Thyroid gland (tissue), 4 donors: ENCODE measurements around the gene PRND.

ENCODE experiments used
- POLR2A ChIP-seq, 2 donors: fragments of 450-650 bp; IDR thresholded peaks; one replicate each; pipeline ENCODE4 v1.6.1; 2017; ENCODE audit warnings: antibody characterized with exemption in 2 of 2, mild to moderate bottlenecking in 2 of 2, moderate library complexity in 1 of 2
- TF ChIP-seq, protein P1 (sequence below), 6 experiments: fragments of 200-600 bp in 3 of 6; fragments of 450-650 bp in 3 of 6; sonication (generic) in 3 of 6; IDR thresholded peaks; one replicate each; pipeline ENCODE4 v1.5.1; 2016 to 2019; ENCODE audit warnings: antibody characterized with exemption in 6 of 6, mild to moderate bottlenecking in 2 of 6, inconsistent platforms in 1 of 6, moderate library complexity in 1 of 6

DNA sequence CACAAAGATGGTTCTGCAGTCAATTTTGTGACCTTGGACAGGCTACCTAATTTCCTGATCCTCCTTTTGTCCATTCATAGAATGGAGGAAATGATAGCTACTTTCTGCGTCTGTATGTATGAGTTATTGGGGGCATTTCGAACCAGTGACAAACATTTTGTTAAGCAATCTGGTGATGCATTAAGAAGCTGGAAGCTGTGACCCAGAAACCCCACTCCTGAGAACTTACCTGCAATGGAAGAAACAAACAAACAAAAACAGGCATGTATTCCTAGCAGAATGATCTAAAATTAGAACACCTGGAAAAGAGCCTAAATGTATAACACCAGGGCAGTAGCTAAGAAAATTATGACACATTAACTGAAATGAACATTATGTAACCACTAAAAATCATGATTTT is 33.4 kb upstream of the PRND start:
- TF ChIP-seq, protein P1, sequence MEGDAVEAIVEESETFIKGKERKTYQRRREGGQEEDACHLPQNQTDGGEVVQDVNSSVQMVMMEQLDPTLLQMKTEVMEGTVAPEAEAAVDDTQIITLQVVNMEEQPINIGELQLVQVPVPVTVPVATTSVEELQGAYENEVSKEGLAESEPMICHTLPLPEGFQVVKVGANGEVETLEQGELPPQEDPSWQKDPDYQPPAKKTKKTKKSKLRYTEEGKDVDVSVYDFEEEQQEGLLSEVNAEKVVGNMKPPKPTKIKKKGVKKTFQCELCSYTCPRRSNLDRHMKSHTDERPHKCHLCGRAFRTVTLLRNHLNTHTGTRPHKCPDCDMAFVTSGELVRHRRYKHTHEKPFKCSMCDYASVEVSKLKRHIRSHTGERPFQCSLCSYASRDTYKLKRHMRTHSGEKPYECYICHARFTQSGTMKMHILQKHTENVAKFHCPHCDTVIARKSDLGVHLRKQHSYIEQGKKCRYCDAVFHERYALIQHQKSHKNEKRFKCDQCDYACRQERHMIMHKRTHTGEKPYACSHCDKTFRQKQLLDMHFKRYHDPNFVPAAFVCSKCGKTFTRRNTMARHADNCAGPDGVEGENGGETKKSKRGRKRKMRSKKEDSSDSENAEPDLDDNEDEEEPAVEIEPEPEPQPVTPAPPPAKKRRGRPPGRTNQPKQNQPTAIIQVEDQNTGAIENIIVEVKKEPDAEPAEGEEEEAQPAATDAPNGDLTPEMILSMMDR (IDR thresholded peaks at IDR 0.05) = no peak
- no peak for TF ChIP-seq POLR2A (IDR thresholded peaks at IDR 0.05)
